Measurements from ENCODE around the gene VIT. TPM values are rescaled to one million over a fixed set of nuclear protein-coding genes. Genes with fewer than 3 reads are reported as not detected.

Gene VIT
- total and polyA plus RNA-seq, 4 donors, result 0.07 to 0.17 (median 0.09) TPM; not detected in 1

GRCh38 chr2:36792951-36793350 is 96.4 kb downstream of the VIT start:
- WGBS, result 69% methylated on average over 2 of the region's 2 CpGs
- H3K27me3 ChIP-seq (ENCODE audit: control insufficient read depth in 4 of 4, insufficient read depth in 4 of 4, low read length in 3 of 4), result peaks cover 0 to 2% (median 0%) of the 10 kb centered on the region in 4 donors
- no peak overlapping the region for H3K9ac ChIP-seq (ENCODE audit: low read depth in 1 of 2, low read length in 2 of 2)
- no peak overlapping the region for H3K4me3 ChIP-seq (ENCODE audit: low read depth in 1 of 3, low read length in 3 of 3)
- no peaks in the 10 kb centered on the region for H3K36me3 ChIP-seq (ENCODE audit: control insufficient read depth in 4 of 4, insufficient read depth in 3 of 4, low read depth in 1 of 4, low read length in 3 of 4)
- DNase-seq (ENCODE audit: low spot score), result no peak
- no peaks in the 10 kb centered on the region for H3K4me1 ChIP-seq (ENCODE audit: control insufficient read depth in 4 of 4, insufficient read depth in 4 of 4, low read length in 3 of 4)
- TF ChIP-seq NR2F2 (IDR thresholded peaks at IDR 0.05) (no peak), FOXA2 (IDR thresholded peaks at IDR 0.05) (no peak), HNF4G (IDR thresholded peaks at IDR 0.05) (no peak), JUND (IDR thresholded peaks at IDR 0.05) (no peak), GABPA (IDR thresholded peaks at IDR 0.05 in 1 of 2, conservative IDR thresholded peaks at IDR 0.05 in 1 of 2) (no peak), EGR1 (IDR thresholded peaks at IDR 0.05; ENCODE audit: low read depth in 2 of 2) (no peak), YY1 (IDR thresholded peaks at IDR 0.05) (no peak)
- TF ChIP-seq, protein P1, sequence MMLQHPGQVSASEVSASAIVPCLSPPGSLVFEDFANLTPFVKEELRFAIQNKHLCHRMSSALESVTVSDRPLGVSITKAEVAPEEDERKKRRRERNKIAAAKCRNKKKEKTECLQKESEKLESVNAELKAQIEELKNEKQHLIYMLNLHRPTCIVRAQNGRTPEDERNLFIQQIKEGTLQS (IDR thresholded peaks at IDR 0.05), result no peak
- TF ChIP-seq, protein P2, sequence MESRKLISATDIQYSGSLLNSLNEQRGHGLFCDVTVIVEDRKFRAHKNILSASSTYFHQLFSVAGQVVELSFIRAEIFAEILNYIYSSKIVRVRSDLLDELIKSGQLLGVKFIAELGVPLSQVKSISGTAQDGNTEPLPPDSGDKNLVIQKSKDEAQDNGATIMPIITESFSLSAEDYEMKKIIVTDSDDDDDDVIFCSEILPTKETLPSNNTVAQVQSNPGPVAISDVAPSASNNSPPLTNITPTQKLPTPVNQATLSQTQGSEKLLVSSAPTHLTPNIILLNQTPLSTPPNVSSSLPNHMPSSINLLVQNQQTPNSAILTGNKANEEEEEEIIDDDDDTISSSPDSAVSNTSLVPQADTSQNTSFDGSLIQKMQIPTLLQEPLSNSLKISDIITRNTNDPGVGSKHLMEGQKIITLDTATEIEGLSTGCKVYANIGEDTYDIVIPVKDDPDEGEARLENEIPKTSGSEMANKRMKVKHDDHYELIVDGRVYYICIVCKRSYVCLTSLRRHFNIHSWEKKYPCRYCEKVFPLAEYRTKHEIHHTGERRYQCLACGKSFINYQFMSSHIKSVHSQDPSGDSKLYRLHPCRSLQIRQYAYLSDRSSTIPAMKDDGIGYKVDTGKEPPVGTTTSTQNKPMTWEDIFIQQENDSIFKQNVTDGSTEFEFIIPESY (IDR thresholded peaks at IDR 0.05), result no peak
- no peak overlapping the region for H3K27ac ChIP-seq (ENCODE audit: low read depth in 1 of 2, low read length in 2 of 2)
- H3K9me3 ChIP-seq (ENCODE audit: control insufficient read depth in 4 of 4, low read length in 3 of 4), result no peaks in the 10 kb centered on the region

- H3K9me3 ChIP-seq (ENCODE audit: control insufficient read depth in 4 of 4, low read length in 3 of 4), result no peaks in the 10 kb centered on the region
- H3K4me3 ChIP-seq (ENCODE audit: low read depth in 1 of 3, low read length in 3 of 3), result no peak overlapping the region
- no peaks in the 10 kb centered on the region for H3K36me3 ChIP-seq (ENCODE audit: control insufficient read depth in 4 of 4, insufficient read depth in 3 of 4, low read depth in 1 of 4, low read length in 3 of 4)
- DNase-seq (ENCODE audit: low spot score), result no peak
- peaks cover 0 to 6% (median 0%) of the 10 kb centered on the region in 4 donors for H3K27me3 ChIP-seq (ENCODE audit: control insufficient read depth in 4 of 4, insufficient read depth in 4 of 4, low read length in 3 of 4)
- no peak overlapping the region for H3K27ac ChIP-seq (ENCODE audit: low read depth in 1 of 2, low read length in 2 of 2)
- no peaks in the 10 kb centered on the region for H3K4me1 ChIP-seq (ENCODE audit: control insufficient read depth in 4 of 4, insufficient read depth in 4 of 4, low read length in 3 of 4)
- TF ChIP-seq, protein P1 (IDR thresholded peaks at IDR 0.05), result no peak
- TF ChIP-seq HNF4G (IDR thresholded peaks at IDR 0.05), result no peak
- TF ChIP-seq GABPA (IDR thresholded peaks at IDR 0.05 in 1 of 2, conservative IDR thresholded peaks at IDR 0.05 in 1 of 2), result no peak
- TF ChIP-seq RXRA (IDR thresholded peaks at IDR 0.05), result no peak
- TF ChIP-seq TAF1 (conservative IDR thresholded peaks at IDR 0.05), result no peak
- no peak for TF ChIP-seq EGR1 (IDR thresholded peaks at IDR 0.05; ENCODE audit: low read depth in 2 of 2)
- no peak for TF ChIP-seq SP1 (IDR thresholded peaks at IDR 0.05)
- TF ChIP-seq FOXA2 (IDR thresholded peaks at IDR 0.05), result no peak
- 61% methylated on average over 6 of the region's 6 CpGs for WGBS
- H3K9ac ChIP-seq (ENCODE audit: low read depth in 1 of 2, low read length in 2 of 2), result no peak overlapping the region
Observed at GRCh38 chr2:36797324-36798070, 101.0 kb downstream of the VIT start.

DNA sequence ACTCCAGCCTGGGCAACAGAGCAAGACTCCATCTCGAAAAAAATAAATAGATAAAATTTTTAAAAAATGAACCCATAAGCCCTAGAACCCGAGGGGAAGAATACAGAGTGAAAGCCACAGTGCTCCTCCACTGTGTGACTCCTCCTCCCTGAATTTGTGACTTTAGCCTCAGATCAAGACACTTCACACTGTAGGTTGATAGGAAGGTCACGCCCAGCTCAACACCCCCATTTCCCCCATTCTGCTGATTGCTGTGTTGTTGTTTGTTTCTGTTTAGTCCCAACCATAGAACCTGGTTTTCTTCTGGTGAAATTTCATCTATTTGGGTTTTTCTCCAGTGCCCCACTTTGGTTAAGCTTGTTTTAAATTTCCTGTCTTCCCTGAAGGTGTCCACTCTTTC is 102.2 kb downstream of the VIT start:
- no peaks in the 10 kb centered on the region for H3K36me3 ChIP-seq (ENCODE audit: control insufficient read depth in 4 of 4, insufficient read depth in 3 of 4, low read depth in 1 of 4, low read length in 3 of 4)
- H3K27me3 ChIP-seq (ENCODE audit: control insufficient read depth in 4 of 4, insufficient read depth in 4 of 4, low read length in 3 of 4), result peaks cover 0 to 6% (median 0%) of the 10 kb centered on the region in 4 donors
- H3K27ac ChIP-seq (ENCODE audit: low read depth in 1 of 2, low read length in 2 of 2), result no peak overlapping the region
- TF ChIP-seq TAF1 (conservative IDR thresholded peaks at IDR 0.05), result no peak
- TF ChIP-seq EGR1 (IDR thresholded peaks at IDR 0.05; ENCODE audit: low read depth in 2 of 2), result no peak
- TF ChIP-seq, protein P1 (IDR thresholded peaks at IDR 0.05), result no peak
- TF ChIP-seq YY1 (IDR thresholded peaks at IDR 0.05), result no peak
- no peak for TF ChIP-seq JUND (IDR thresholded peaks at IDR 0.05)
- TF ChIP-seq MAX (IDR thresholded peaks at IDR 0.05), result no peak
- no peak for TF ChIP-seq SP1 (IDR thresholded peaks at IDR 0.05)
- TF ChIP-seq HNF4G (IDR thresholded peaks at IDR 0.05), result no peak
- no peak for TF ChIP-seq FOXA1 (IDR thresholded peaks at IDR 0.05)
- TF ChIP-seq, protein P2 (IDR thresholded peaks at IDR 0.05), result no peak
- no peak for TF ChIP-seq RXRA (IDR thresholded peaks at IDR 0.05)
- H3K9me3 ChIP-seq (ENCODE audit: control insufficient read depth in 4 of 4, low read length in 3 of 4), result no peaks in the 10 kb centered on the region
- H3K4me3 ChIP-seq (ENCODE audit: low read depth in 1 of 3, low read length in 3 of 3), result no peak overlapping the region
- 83% methylated on average over 3 of the region's 3 CpGs for WGBS
- no peaks in the 10 kb centered on the region for H3K4me1 ChIP-seq (ENCODE audit: control insufficient read depth in 4 of 4, insufficient read depth in 4 of 4, low read length in 3 of 4)
- H3K9ac ChIP-seq (ENCODE audit: low read depth in 1 of 2, low read length in 2 of 2), result no peak overlapping the region
- no peak for DNase-seq (ENCODE audit: low spot score)

All from liver (tissue), 9 donors.